SK-N-SH treated with all-trans-retinoic acid at 6 μM for 48 hours (cell line): ENCODE measurements around the gene SLC24A4.

Experiments used
- ATAC-seq: fragments of 200-7000 bp; cut with Tn5 transposase; 3 replicates; pipeline ENCODE4 v1.9.1; 2020; ENCODE audit warnings: mild to moderate bottlenecking, moderate library complexity
- BACH2 ChIP-seq: fragments of 250-450 bp; sonication (Bioruptor Pico); IDR thresholded peaks from 2 replicates; pipeline ENCODE4 v1.9.0; 2021; ENCODE audit warnings: mild to moderate bottlenecking, borderline replicate concordance
- CSDC2 ChIP-seq: fragments of 250-450 bp; sonication (Bioruptor Pico); IDR thresholded peaks from 2 replicates; pipeline ENCODE4 v1.5.0; 2020; ENCODE audit warnings: mild to moderate bottlenecking, moderate library complexity
- ESRRG ChIP-seq: fragments of 250-450 bp; sonication (Bioruptor Pico); IDR thresholded peaks from 2 replicates; pipeline ENCODE4 v1.6.1; 2021; ENCODE audit warnings: mild to moderate bottlenecking
- GLIS3 ChIP-seq: fragments of 250-450 bp; sonication (Bioruptor Pico); IDR thresholded peaks from 2 replicates; pipeline ENCODE4 v1.5.0; 2020; ENCODE audit warnings: mild to moderate bottlenecking, moderate library complexity
- ISL1 ChIP-seq: fragments of 250-450 bp; sonication (Bioruptor Pico); IDR thresholded peaks from 2 replicates; pipeline ENCODE4 v2.1.2; 2022; ENCODE audit warnings: mild to moderate bottlenecking, moderate library complexity
- OSR1 ChIP-seq: fragments of 250-450 bp; sonication (Bioruptor Pico); IDR thresholded peaks from 2 replicates; pipeline ENCODE4 v1.8.0; 2022; ENCODE audit warnings: moderate library complexity, mild to moderate bottlenecking, inconsistent platforms
- RARB ChIP-seq: fragments of 250-450 bp; sonication (Bioruptor Pico); IDR thresholded peaks from 2 replicates; pipeline ENCODE4 v1.8.0; 2021; ENCODE audit warnings: mild to moderate bottlenecking, moderate library complexity
- TCF4 ChIP-seq: fragments of 250-450 bp; sonication (Bioruptor Pico); IDR thresholded peaks from 2 replicates; pipeline ENCODE4 v1.8.0; 2021; ENCODE audit warnings: mild to moderate bottlenecking, moderate library complexity, borderline replicate concordance
- TOX ChIP-seq: fragments of 250-450 bp; sonication (Bioruptor Pico); IDR thresholded peaks from 2 replicates; pipeline ENCODE4 v1.8.0; 2021; ENCODE audit warnings: mild to moderate bottlenecking, moderate library complexity, borderline replicate concordance
- ZC3H10 ChIP-seq: fragments of 250-450 bp; sonication (Bioruptor Pico); IDR thresholded peaks from 2 replicates; pipeline ENCODE4 v1.5.1; 2021; ENCODE audit warnings: mild to moderate bottlenecking, moderate library complexity
- ZFP3 ChIP-seq: fragments of 250-450 bp; sonication (Bioruptor Pico); IDR thresholded peaks from 2 replicates; pipeline ENCODE4 v1.5.0; 2020; ENCODE audit warnings: mild to moderate bottlenecking, moderate library complexity
- ZNF565 ChIP-seq: fragments of 450-650 bp; formaldehyde crosslinking; conservative IDR thresholded peaks from 2 replicates; pipeline ENCODE4 v1.5.0; 2020; ENCODE audit warnings: low read depth, mild to moderate bottlenecking, moderate library complexity
- ZNF70 ChIP-seq: fragments of 450-650 bp; formaldehyde crosslinking; IDR thresholded peaks from 2 replicates; pipeline ENCODE4 v1.5.0; 2020; ENCODE audit warnings: mild to moderate bottlenecking, moderate library complexity
- ZNF8 ChIP-seq: fragments of 450-650 bp; formaldehyde crosslinking; IDR thresholded peaks from 2 replicates; pipeline ENCODE4 v1.5.0; 2020; ENCODE audit warnings: mild to moderate bottlenecking, moderate library complexity
- TF ChIP-seq, protein P1 (sequence below): fragments of 250-450 bp; sonication (Bioruptor Pico); IDR thresholded peaks from 2 replicates; pipeline ENCODE4 v1.5.1; 2020; ENCODE audit warnings: low read depth, mild to moderate bottlenecking, moderate library complexity
- TF ChIP-seq, protein P2 (sequence below): fragments of 250-450 bp; sonication (Bioruptor Pico); IDR thresholded peaks from 2 replicates; pipeline ENCODE4 v1.5.1; 2021; ENCODE audit warnings: mild to moderate bottlenecking, moderate library complexity
- TF ChIP-seq, protein P3 (sequence below): fragments of 250-450 bp; sonication (Bioruptor Pico); IDR thresholded peaks from 2 replicates; pipeline ENCODE4 v1.5.0; 2020; ENCODE audit warnings: mild to moderate bottlenecking, moderate library complexity
- TF ChIP-seq, protein P4 (sequence below): fragments of 250-450 bp; sonication (Bioruptor Pico); IDR thresholded peaks from 2 replicates; pipeline ENCODE4 v1.8.0; 2021; ENCODE audit warnings: low read depth, mild to moderate bottlenecking, moderate library complexity, borderline replicate concordance
- TF ChIP-seq, protein P5 (sequence below): fragments of 250-450 bp; sonication (Bioruptor Pico); IDR thresholded peaks from 2 replicates; pipeline ENCODE4 v1.8.0; 2020; ENCODE audit warnings: mild to moderate bottlenecking, moderate library complexity, borderline replicate concordance

The SLC24A4 gene

DNA sequence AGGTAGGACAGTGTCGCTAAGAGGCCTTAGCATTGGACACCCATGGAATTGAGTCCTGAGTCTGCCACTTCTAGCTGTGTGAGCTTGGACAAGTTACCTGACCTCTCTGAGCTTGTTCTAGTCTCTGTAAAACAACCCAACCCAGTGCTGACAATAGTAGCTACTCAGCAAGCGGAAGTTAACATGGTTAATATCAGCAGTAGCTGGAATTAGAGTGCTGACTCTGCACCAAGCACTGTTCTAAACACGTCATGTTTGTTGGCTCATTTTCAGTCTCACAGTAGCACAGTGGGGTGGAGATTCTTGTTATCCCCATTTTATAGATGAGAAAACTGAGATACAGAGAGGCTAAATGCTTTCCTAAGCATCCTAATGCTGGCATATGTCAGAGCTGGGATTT is 143.1 kb downstream of the SLC24A4 start:
- TF ChIP-seq, protein P1, sequence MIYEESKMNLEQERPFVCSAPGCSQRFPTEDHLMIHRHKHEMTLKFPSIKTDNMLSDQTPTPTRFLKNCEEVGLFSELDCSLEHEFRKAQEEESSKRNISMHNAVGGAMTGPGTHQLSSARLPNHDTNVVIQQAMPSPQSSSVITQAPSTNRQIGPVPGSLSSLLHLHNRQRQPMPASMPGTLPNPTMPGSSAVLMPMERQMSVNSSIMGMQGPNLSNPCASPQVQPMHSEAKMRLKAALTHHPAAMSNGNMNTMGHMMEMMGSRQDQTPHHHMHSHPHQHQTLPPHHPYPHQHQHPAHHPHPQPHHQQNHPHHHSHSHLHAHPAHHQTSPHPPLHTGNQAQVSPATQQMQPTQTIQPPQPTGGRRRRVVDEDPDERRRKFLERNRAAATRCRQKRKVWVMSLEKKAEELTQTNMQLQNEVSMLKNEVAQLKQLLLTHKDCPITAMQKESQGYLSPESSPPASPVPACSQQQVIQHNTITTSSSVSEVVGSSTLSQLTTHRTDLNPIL (CRISPR knock-in tag), result no peak
- TF ChIP-seq ZNF565 (CRISPR knock-in tag) (no peak), CSDC2 (CRISPR knock-in tag) (no peak), ZC3H10 (no peak), OSR1 (CRISPR knock-in tag) (no peak), ZNF70 (no peak), TCF4 (no peak), GLIS3 (CRISPR knock-in tag) (no peak), ISL1 (CRISPR knock-in tag) (no peak), RARB (no peak), ZFP3 (no peak), BACH2 (CRISPR knock-in tag) (no peak), ESRRG (CRISPR knock-in tag) (no peak)
- TF ChIP-seq, protein P2, sequence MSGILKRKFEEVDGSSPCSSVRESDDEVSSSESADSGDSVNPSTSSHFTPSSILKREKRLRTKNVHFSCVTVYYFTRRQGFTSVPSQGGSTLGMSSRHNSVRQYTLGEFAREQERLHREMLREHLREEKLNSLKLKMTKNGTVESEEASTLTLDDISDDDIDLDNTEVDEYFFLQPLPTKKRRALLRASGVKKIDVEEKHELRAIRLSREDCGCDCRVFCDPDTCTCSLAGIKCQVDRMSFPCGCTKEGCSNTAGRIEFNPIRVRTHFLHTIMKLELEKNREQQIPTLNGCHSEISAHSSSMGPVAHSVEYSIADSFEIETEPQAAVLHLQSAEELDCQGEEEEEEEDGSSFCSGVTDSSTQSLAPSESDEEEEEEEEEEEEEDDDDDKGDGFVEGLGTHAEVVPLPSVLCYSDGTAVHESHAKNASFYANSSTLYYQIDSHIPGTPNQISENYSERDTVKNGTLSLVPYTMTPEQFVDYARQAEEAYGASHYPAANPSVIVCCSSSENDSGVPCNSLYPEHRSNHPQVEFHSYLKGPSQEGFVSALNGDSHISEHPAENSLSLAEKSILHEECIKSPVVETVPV (CRISPR knock-in tag), result no peak
- TF ChIP-seq, protein P3, sequence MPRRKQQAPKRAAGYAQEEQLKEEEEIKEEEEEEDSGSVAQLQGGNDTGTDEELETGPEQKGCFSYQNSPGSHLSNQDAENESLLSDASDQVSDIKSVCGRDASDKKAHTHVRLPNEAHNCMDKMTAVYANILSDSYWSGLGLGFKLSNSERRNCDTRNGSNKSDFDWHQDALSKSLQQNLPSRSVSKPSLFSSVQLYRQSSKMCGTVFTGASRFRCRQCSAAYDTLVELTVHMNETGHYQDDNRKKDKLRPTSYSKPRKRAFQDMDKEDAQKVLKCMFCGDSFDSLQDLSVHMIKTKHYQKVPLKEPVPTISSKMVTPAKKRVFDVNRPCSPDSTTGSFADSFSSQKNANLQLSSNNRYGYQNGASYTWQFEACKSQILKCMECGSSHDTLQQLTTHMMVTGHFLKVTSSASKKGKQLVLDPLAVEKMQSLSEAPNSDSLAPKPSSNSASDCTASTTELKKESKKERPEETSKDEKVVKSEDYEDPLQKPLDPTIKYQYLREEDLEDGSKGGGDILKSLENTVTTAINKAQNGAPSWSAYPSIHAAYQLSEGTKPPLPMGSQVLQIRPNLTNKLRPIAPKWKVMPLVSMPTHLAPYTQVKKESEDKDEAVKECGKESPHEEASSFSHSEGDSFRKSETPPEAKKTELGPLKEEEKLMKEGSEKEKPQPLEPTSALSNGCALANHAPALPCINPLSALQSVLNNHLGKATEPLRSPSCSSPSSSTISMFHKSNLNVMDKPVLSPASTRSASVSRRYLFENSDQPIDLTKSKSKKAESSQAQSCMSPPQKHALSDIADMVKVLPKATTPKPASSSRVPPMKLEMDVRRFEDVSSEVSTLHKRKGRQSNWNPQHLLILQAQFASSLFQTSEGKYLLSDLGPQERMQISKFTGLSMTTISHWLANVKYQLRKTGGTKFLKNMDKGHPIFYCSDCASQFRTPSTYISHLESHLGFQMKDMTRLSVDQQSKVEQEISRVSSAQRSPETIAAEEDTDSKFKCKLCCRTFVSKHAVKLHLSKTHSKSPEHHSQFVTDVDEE (CRISPR knock-in tag), result no peak
- ATAC-seq, result no peak

DNA sequence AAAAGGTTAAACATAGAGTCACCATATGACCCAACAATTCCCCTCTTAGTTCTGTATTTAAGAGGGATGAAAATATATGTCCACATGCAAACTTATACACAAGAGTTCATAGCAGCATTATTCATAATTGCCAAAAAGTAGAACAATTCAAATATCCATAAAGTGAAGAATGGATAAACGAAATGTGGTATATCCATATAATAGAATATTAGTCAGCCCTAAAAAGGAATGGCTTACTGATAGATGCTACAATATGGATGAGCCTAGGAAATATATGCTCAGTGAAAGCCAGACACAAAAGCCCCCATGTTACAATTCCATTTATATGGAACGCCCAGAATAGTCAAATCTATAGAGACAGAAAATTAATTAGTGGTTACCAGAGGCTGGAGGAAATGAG is 146.6 kb downstream of the SLC24A4 start:
- TF ChIP-seq ZNF8, result peak; percentile 96
- TF ChIP-seq, protein P4, sequence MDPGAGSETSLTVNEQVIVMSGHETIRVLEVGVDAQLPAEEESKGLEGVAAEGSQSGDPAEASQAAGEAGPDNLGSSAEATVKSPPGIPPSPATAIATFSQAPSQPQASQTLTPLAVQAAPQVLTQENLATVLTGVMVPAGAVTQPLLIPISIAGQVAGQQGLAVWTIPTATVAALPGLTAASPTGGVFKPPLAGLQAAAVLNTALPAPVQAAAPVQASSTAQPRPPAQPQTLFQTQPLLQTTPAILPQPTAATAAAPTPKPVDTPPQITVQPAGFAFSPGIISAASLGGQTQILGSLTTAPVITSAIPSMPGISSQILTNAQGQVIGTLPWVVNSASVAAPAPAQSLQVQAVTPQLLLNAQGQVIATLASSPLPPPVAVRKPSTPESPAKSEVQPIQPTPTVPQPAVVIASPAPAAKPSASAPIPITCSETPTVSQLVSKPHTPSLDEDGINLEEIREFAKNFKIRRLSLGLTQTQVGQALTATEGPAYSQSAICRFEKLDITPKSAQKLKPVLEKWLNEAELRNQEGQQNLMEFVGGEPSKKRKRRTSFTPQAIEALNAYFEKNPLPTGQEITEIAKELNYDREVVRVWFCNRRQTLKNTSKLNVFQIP, result no peak
- ATAC-seq, result no peak

DNA sequence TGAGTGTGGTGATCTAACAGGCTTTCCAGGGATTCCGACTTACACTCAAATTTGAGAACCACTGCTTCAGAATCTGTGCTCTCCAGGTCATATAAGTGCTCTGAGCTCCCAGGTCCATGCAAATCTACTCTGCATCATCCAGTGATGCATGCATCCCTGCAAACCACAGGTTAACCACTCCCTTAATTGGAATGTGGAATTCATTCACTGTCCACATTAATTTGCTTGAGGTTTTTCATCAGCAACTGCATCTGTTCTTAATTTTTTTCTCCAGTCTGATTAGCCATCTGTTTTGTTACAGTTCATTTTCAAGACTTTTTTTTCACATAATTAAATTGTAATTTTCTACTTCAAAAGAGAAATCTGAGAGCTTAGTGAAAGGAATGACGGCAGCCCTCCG is 147.2 kb downstream of the SLC24A4 start:
- no peak for TF ChIP-seq ESRRG (CRISPR knock-in tag)
- 0 out of 2 replicates have a peak, but pooled peaks have one; percentile 14 for TF ChIP-seq ZC3H10
- peak; percentile 57; the same call in 1 of the 2 replicates for TF ChIP-seq TOX (CRISPR knock-in tag)
- TF ChIP-seq OSR1 (CRISPR knock-in tag), result no peak
- TF ChIP-seq ISL1 (CRISPR knock-in tag), result no peak

DNA sequence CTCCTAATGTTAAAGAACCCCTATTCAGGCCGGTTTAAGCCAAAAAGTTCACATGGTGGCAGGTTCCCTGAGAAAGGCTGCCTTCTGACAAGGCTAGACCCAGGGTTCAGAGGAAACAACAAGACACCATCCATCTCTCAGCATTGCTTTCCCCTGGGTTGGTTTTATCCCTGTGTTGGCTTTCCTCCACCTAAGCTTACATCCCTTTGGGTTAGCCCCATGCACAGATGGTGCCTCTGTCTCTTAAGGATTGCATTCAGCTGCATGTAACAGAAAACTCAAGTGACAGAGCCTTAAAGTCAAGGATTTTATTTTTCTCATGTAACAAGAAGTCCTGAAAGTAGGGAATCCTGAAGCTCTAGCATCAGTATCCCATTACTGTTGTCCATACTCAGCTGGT is 147.8 kb downstream of the SLC24A4 start:
- no peak for ATAC-seq
- TF ChIP-seq, protein P5, sequence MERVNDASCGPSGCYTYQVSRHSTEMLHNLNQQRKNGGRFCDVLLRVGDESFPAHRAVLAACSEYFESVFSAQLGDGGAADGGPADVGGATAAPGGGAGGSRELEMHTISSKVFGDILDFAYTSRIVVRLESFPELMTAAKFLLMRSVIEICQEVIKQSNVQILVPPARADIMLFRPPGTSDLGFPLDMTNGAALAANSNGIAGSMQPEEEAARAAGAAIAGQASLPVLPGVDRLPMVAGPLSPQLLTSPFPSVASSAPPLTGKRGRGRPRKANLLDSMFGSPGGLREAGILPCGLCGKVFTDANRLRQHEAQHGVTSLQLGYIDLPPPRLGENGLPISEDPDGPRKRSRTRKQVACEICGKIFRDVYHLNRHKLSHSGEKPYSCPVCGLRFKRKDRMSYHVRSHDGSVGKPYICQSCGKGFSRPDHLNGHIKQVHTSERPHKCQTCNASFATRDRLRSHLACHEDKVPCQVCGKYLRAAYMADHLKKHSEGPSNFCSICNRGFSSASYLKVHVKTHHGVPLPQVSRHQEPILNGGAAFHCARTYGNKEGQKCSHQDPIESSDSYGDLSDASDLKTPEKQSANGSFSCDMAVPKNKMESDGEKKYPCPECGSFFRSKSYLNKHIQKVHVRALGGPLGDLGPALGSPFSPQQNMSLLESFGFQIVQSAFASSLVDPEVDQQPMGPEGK (CRISPR knock-in tag), result no peak
- TF ChIP-seq, protein P4, result no peak
- no peak for TF ChIP-seq TOX (CRISPR knock-in tag)
- TF ChIP-seq GLIS3 (CRISPR knock-in tag), result no peak
- TF ChIP-seq RARB, result no peak
- TF ChIP-seq, protein P1 (CRISPR knock-in tag), result no peak

More for the DNA sequence above, 147.2 kb downstream of the SLC24A4 start:
- ATAC-seq, result peak; percentile 75
